GM18499 (cell line): ENCODE data around the gene DTWD2.
"Not testable (repeated sequence)": the region's sequence is repeated elsewhere in the genome, so short reads cannot be mapped to it uniquely, and the experiment has no call there.

Experiments used
- ATAC-seq: cut with Tn5 transposase; IDR thresholded peaks from one replicate; pipeline ENCODE4 v1.9.1; 2021; ENCODE audit warnings: moderate number of reproducible peaks; ENCODE audit not compliant: insufficient read depth, unreplicated experiment

Gene DTWD2

GRCh38 chr5:118889165-118889564, 99.2 kb downstream of the DTWD2 start:
- no peak for ATAC-seq

- ATAC-seq: no peak
Measured at GRCh38 chr5:118888556-118888955, 99.8 kb downstream of the DTWD2 start.

- ATAC-seq: no peak
Measured at GRCh38 chr5:118883362-118883761, 105.0 kb downstream of the DTWD2 start.

- no peak for ATAC-seq
Measured at GRCh38 chr5:118882666-118883065, 105.7 kb downstream of the DTWD2 start.

GRCh38 chr5:118876852-118877251, 111.5 kb downstream of the DTWD2 start:
- not testable (repeated sequence) for ATAC-seq

GRCh38 chr5:118875131-118875530, 113.2 kb downstream of the DTWD2 start:
- ATAC-seq: no peak

GRCh38 chr5:118873417-118873816, 114.9 kb downstream of the DTWD2 start:
- no peak for ATAC-seq

GRCh38 chr5:118863345-118863744, 125.0 kb downstream of the DTWD2 start:
- ATAC-seq: no peak

- no peak for ATAC-seq
Measured at GRCh38 chr5:118862596-118862995, 125.8 kb downstream of the DTWD2 start.

- ATAC-seq: no peak
Measured at GRCh38 chr5:118857700-118858099, 130.6 kb downstream of the DTWD2 start.

GRCh38 chr5:118854819-118855218, 133.5 kb downstream of the DTWD2 start:
- ATAC-seq: no peak

- ATAC-seq: not testable (repeated sequence)
Measured at GRCh38 chr5:118851785-118852184, 136.6 kb downstream of the DTWD2 start.

- not testable (repeated sequence) for ATAC-seq
Measured at GRCh38 chr5:118849507-118849906, 138.8 kb downstream of the DTWD2 start.

GRCh38 chr5:118844351-118844750, 144.0 kb downstream of the DTWD2 start:
- ATAC-seq: no peak

- ATAC-seq: no peak
Measured at GRCh38 chr5:118834710-118835109, 153.6 kb downstream of the DTWD2 start.

GRCh38 chr5:118832974-118833373, 155.4 kb downstream of the DTWD2 start:
- no peak for ATAC-seq

- ATAC-seq: no peak
Measured at GRCh38 chr5:118825226-118825625, 163.1 kb downstream of the DTWD2 start.

GRCh38 chr5:118818604-118819003, 169.7 kb downstream of the DTWD2 start:
- peak; percentile 53 for ATAC-seq

- no peak for ATAC-seq
Measured at GRCh38 chr5:118808441-118808840, 179.9 kb downstream of the DTWD2 start.

- no peak for ATAC-seq
Measured at GRCh38 chr5:118806571-118806970, 181.8 kb downstream of the DTWD2 start.

- ATAC-seq: no peak
Measured at GRCh38 chr5:118802335-118802734, 186.0 kb downstream of the DTWD2 start.

- no peak for ATAC-seq
Measured at GRCh38 chr5:118796081-118796480, 192.3 kb downstream of the DTWD2 start.

GRCh38 chr5:118794281-118794680, 194.1 kb downstream of the DTWD2 start:
- no peak for ATAC-seq
